HepG2 (cell line): Measurements from ENCODE around the gene PAPOLB. TPM values are rescaled to one million over a fixed set of nuclear protein-coding genes. Genes with fewer than 3 reads are reported as not detected.

Experiments used
- ATF3 ChIP-seq: sonication (generic); formaldehyde crosslinking; IDR thresholded peaks from 2 replicates; pipeline ENCODE4 v1.4.0; 2020; ENCODE audit warnings: missing genetic modification reagents
- CBX2 ChIP-seq, 2 experiments: fragments of 200-600 bp in 1 of 2; sonication (generic); formaldehyde crosslinking in 1 of 2; IDR thresholded peaks; 2 replicates each; pipeline versions ENCODE4 v1.7.0 to v1.8.1; 2018 to 2022; ENCODE audit warnings: low read depth in 2 of 2, low read length in 1 of 2, mild to moderate bottlenecking in 1 of 2, missing genetic modification reagents in 1 of 2
- E2F1 ChIP-seq: sonication (generic); formaldehyde crosslinking; IDR thresholded peaks from 2 replicates; pipeline ENCODE4 v1.5.0; 2020; ENCODE audit warnings: missing genetic modification reagents
- ELF1 ChIP-seq: sonication (generic); formaldehyde crosslinking; IDR thresholded peaks from 2 replicates; pipeline ENCODE4 v1.4.0; 2020; ENCODE audit warnings: missing genetic modification reagents
- ELF3 ChIP-seq: IDR thresholded peaks from 2 replicates; pipeline ENCODE4 v1.6.1; 2016; ENCODE audit warnings: missing genetic modification reagents, missing compliant biosample characterization
- GATA4 ChIP-seq: sonication (generic); IDR thresholded peaks from 2 replicates; pipeline ENCODE4 v1.6.1; 2016; ENCODE audit warnings: antibody characterized with exemption, low read depth, borderline replicate concordance
- HHEX ChIP-seq: IDR thresholded peaks from 2 replicates; pipeline ENCODE4 v1.6.1; 2016; ENCODE audit warnings: control low read depth
- HOXA9 ChIP-seq: sonication (generic); formaldehyde crosslinking; IDR thresholded peaks from 2 replicates; pipeline ENCODE4 v1.8.1; 2022; ENCODE audit warnings: missing genetic modification reagents, mild to moderate bottlenecking, moderate library complexity, borderline replicate concordance
- JUN ChIP-seq: sonication (generic); formaldehyde crosslinking; IDR thresholded peaks from 2 replicates; pipeline ENCODE4 v1.4.0; 2020; ENCODE audit warnings: mild to moderate bottlenecking, missing genetic modification reagents
- KLF13 ChIP-seq: sonication (generic); formaldehyde crosslinking; IDR thresholded peaks from 2 replicates; pipeline ENCODE4 v1.4.0; 2020; ENCODE audit warnings: mild to moderate bottlenecking, missing genetic modification reagents
- PHF8 ChIP-seq: sonication (generic); formaldehyde crosslinking; IDR thresholded peaks from 2 replicates; pipeline ENCODE4 v1.5.0; 2020; ENCODE audit warnings: missing genetic modification reagents
- RAD51 ChIP-seq: fragments of 450-650 bp; IDR thresholded peaks from 2 replicates; pipeline ENCODE4 v1.6.1; 2016; ENCODE audit warnings: borderline replicate concordance
- RARA ChIP-seq: IDR thresholded peaks from 2 replicates; pipeline ENCODE4 v1.6.1; 2016; ENCODE audit warnings: missing genetic modification reagents, missing compliant biosample characterization
- RARG ChIP-seq: sonication (generic); formaldehyde crosslinking; IDR thresholded peaks from 2 replicates; pipeline ENCODE4 v1.4.0; 2020; ENCODE audit warnings: low read depth, mild to moderate bottlenecking, missing genetic modification reagents
- RBM39 ChIP-seq: fragments of 200-400 bp; formaldehyde crosslinking; IDR thresholded peaks from one replicate; pipeline ENCODE4 v1.6.1; 2018; ENCODE audit warnings: antibody characterized with exemption, mild to moderate bottlenecking, low read depth, low read length; ENCODE audit not compliant: poor library complexity, severe bottlenecking
- SMAD1 ChIP-seq: sonication (generic); formaldehyde crosslinking; IDR thresholded peaks from 2 replicates; pipeline ENCODE4 v1.4.0; 2020; ENCODE audit warnings: missing genetic modification reagents, low read depth, mild to moderate bottlenecking, borderline replicate concordance
- SRF ChIP-seq: IDR thresholded peaks from 2 replicates; pipeline ENCODE4 v1.6.1; 2011; ENCODE audit warnings: mild to moderate bottlenecking, low read depth, low read length, moderate library complexity
- ZBTB7A ChIP-seq: sonication (generic); formaldehyde crosslinking; IDR thresholded peaks from 2 replicates; pipeline ENCODE4 v1.8.0; 2022; ENCODE audit warnings: mild to moderate bottlenecking, missing genetic modification reagents
- ZFX ChIP-seq: sonication (generic); formaldehyde crosslinking; IDR thresholded peaks from 2 replicates; pipeline ENCODE4 v1.4.0; 2020; ENCODE audit warnings: mild to moderate bottlenecking, low read depth, missing genetic modification reagents, moderate library complexity
- ZNF317 ChIP-seq: sonication (generic); formaldehyde crosslinking; IDR thresholded peaks from 2 replicates; pipeline ENCODE4 v1.5.0; 2020; ENCODE audit warnings: mild to moderate bottlenecking, missing genetic modification reagents
- ZNF496 ChIP-seq: sonication (generic); formaldehyde crosslinking; IDR thresholded peaks from 2 replicates; pipeline ENCODE4 v1.8.1; 2023; ENCODE audit warnings: mild to moderate bottlenecking, moderate library complexity, missing genetic modification reagents; ENCODE audit not compliant: insufficient replicate concordance
- ZNF546 ChIP-seq: sonication (generic); formaldehyde crosslinking; conservative IDR thresholded peaks from 2 replicates; pipeline ENCODE4 v1.8.1; 2023; ENCODE audit warnings: mild to moderate bottlenecking, missing genetic modification reagents
- ZNF570 ChIP-seq: sonication (generic); formaldehyde crosslinking; IDR thresholded peaks from 2 replicates; pipeline ENCODE4 v1.4.0; 2020; ENCODE audit warnings: mild to moderate bottlenecking, missing genetic modification reagents, borderline replicate concordance
- ZNF703 ChIP-seq: sonication (generic); formaldehyde crosslinking; IDR thresholded peaks from 2 replicates; pipeline ENCODE4 v1.5.1; 2020; ENCODE audit warnings: missing genetic modification reagents, mild to moderate bottlenecking, moderate library complexity, borderline replicate concordance
- ZNF747 ChIP-seq: sonication (generic); formaldehyde crosslinking; IDR thresholded peaks from 2 replicates; pipeline ENCODE4 v1.8.1; 2023; ENCODE audit warnings: missing genetic modification reagents, mild to moderate bottlenecking, borderline replicate concordance
- ZNF761 ChIP-seq: sonication (generic); formaldehyde crosslinking; conservative IDR thresholded peaks from 2 replicates; pipeline ENCODE4 v1.4.0; 2020; ENCODE audit warnings: mild to moderate bottlenecking, missing genetic modification reagents
- ZNF782 ChIP-seq: sonication (generic); formaldehyde crosslinking; IDR thresholded peaks from 2 replicates; pipeline ENCODE4 v1.4.0; 2020; ENCODE audit warnings: missing genetic modification reagents, mild to moderate bottlenecking, borderline replicate concordance
- ZNF816 ChIP-seq: sonication (generic); formaldehyde crosslinking; IDR thresholded peaks from 2 replicates; pipeline ENCODE4 v1.8.0; 2022; ENCODE audit warnings: missing genetic modification reagents, mild to moderate bottlenecking, borderline replicate concordance
- ZNF879 ChIP-seq: sonication (generic); formaldehyde crosslinking; IDR thresholded peaks from 2 replicates; pipeline ENCODE4 v1.8.1; 2023; ENCODE audit warnings: missing genetic modification reagents
- ZXDC ChIP-seq: sonication (generic); formaldehyde crosslinking; IDR thresholded peaks from 2 replicates; pipeline ENCODE4 v1.5.0; 2020; ENCODE audit warnings: mild to moderate bottlenecking, missing genetic modification reagents
- polyA plus RNA-seq, 8 experiments: library from polyadenylated mRNA; depleted of rRNA in 3 of 8; stranded (reverse) in 7 of 8; unstranded in 1 of 8; fragments of >200 nt; fragmentation: Illumina TruSeq in 4 of 8; extraction: Trizol in 4 of 8; gene quantifications; 2 replicates each; pipeline versions ENCODE4 v1.2.1 to v1.2.3, GENCODE V29; 2011 to 2016; ENCODE audit warnings: low read depth in 4 of 8, missing spikeins in 1 of 8, mixed read lengths in 1 of 8; ENCODE audit not compliant: insufficient read depth in 1 of 8
- total RNA-seq, 5 experiments: library from RNA; depleted of rRNA; stranded (reverse); fragments of >200 nt; fragmentation: Illumina TruSeq; extraction: Trizol; gene quantifications; 2 replicates each; pipeline ENCODE4 v1.2.3, GENCODE V29; 2016; ENCODE audit warnings: low read depth in 1 of 5

PAPOLB gene
- total and polyA plus RNA-seq, 2 of the 13 experiments (the other 11 are each of a cell fraction or from before 2014, with no cell fraction given) = not detected

GRCh38 chr7:4830176-4830575 lies 31.7 kb downstream of the PAPOLB start (continued):
- TF ChIP-seq ZBTB7A (CRISPR knock-in tag) = peak; percentile 75; the same call in 1 of the 2 replicates
- no peak for TF ChIP-seq ZNF747 (CRISPR knock-in tag)
- peak; percentile 61 for TF ChIP-seq ELF3
- TF ChIP-seq ZNF496 (CRISPR knock-in tag) = no peak
- no peak for TF ChIP-seq JUN
- TF ChIP-seq ZNF816 = no peak
- TF ChIP-seq E2F1 = no peak
- TF ChIP-seq KLF13 (CRISPR knock-in tag) = no peak
- TF ChIP-seq RBM39 = no peak
- TF ChIP-seq RAD51 = no peak
- no peak for TF ChIP-seq RARG (CRISPR knock-in tag)
- no peak for TF ChIP-seq ZNF879
- TF ChIP-seq HHEX (CRISPR knock-in tag) = no peak
- TF ChIP-seq ZNF761 (CRISPR knock-in tag) = no peak
- no peak for TF ChIP-seq ATF3 (CRISPR knock-in tag)
- no peak for TF ChIP-seq ZNF570 (CRISPR knock-in tag)
- peak; percentile 34; the same call in 1 of the 2 replicates for TF ChIP-seq PHF8 (CRISPR knock-in tag)
- no peak for TF ChIP-seq HOXA9 (CRISPR knock-in tag)
- TF ChIP-seq SRF = no peak
- peak; percentile 14; the same call in 1 of the 2 replicates for TF ChIP-seq RARA (CRISPR knock-in tag)
- no peak for TF ChIP-seq GATA4
- TF ChIP-seq ZNF317 (CRISPR knock-in tag) = no peak
- TF ChIP-seq ZXDC (CRISPR knock-in tag) = no peak
- no peak for TF ChIP-seq SMAD1 (CRISPR knock-in tag)
- no peak for TF ChIP-seq ZNF703 (CRISPR knock-in tag)
- TF ChIP-seq ZFX = peak; percentile 91
- TF ChIP-seq CBX2 (IDR thresholded peaks at IDR 0.05; ENCODE audit: low read depth, low read length) = no peak
- no peak for TF ChIP-seq CBX2 (CRISPR knock-in tag; IDR thresholded peaks at IDR 0.05; ENCODE audit: low read depth)
- no peak for TF ChIP-seq ZNF546
- no peak for TF ChIP-seq ZNF782 (CRISPR knock-in tag)
- peak; percentile 40; the same call in 1 of the 2 replicates for TF ChIP-seq ELF1 (CRISPR knock-in tag)
